MM.1S (cell line): ENCODE measurements around the gene NAT9.

Source experiments
- DNase-seq: peaks from one replicate; pipeline ENCODE4 v3.0.0-alpha.2; 2015
- H2AFZ ChIP-seq: fragments of 300-600 bp; sonication (generic); 2 replicates; pipeline ENCODE4 v1.6.0; 2016; ENCODE audit warnings: antibody characterized with exemption, low read length
- H3F3A ChIP-seq: fragments of 300-600 bp; sonication (generic); 2 replicates; pipeline ENCODE4 v1.6.1; 2016; ENCODE audit warnings: mild to moderate bottlenecking, antibody characterized with exemption, low read length, moderate library complexity, mixed read lengths; ENCODE audit not compliant: insufficient read depth
- H3K27ac ChIP-seq: fragments of 300-600 bp; sonication (generic); 2 replicates; pipeline ENCODE4 v1.5.1; 2016; ENCODE audit warnings: mild to moderate bottlenecking, low read length
- H3K27me3 ChIP-seq: fragments of 300-600 bp; sonication (generic); replicated peaks from 2 replicates; pipeline ENCODE4 v1.6.0; 2016; ENCODE audit warnings: low read length; ENCODE audit not compliant: insufficient read depth
- H3K36me3 ChIP-seq: fragments of 300-600 bp; sonication (generic); replicated peaks from 2 replicates; pipeline ENCODE4 v1.6.1; 2016; ENCODE audit warnings: mild to moderate bottlenecking, low read length, mixed read lengths; ENCODE audit not compliant: insufficient read depth
- H3K4me1 ChIP-seq: fragments of 300-600 bp; sonication (generic); 2 replicates; pipeline ENCODE4 v1.6.1; 2016; ENCODE audit warnings: low read length, mixed read lengths
- H3K4me2 ChIP-seq: fragments of 300-600 bp; sonication (generic); 2 replicates; pipeline ENCODE4 v1.6.0; 2016; ENCODE audit warnings: low read depth, low read length
- H3K4me3 ChIP-seq: fragments of 300-600 bp; sonication (generic); 2 replicates; pipeline ENCODE4 v1.5.1; 2016; ENCODE audit warnings: low read length, mixed read lengths
- H3K79me2 ChIP-seq: fragments of 300-600 bp; sonication (generic); 2 replicates; pipeline ENCODE4 v1.6.1; 2016; ENCODE audit warnings: mixed run types, low read length, mixed read lengths
- H3K9ac ChIP-seq: fragments of 300-600 bp; sonication (generic); 2 replicates; pipeline ENCODE4 v1.6.1; 2016; ENCODE audit warnings: low read length, mixed read lengths
- H3K9me2 ChIP-seq: fragments of 300-600 bp; sonication (generic); replicated peaks from 2 replicates; pipeline ENCODE4 v1.6.1; 2016; ENCODE audit warnings: mild to moderate bottlenecking, low read length, mixed read lengths; ENCODE audit not compliant: insufficient read depth
- H3K9me3 ChIP-seq: fragments of 300-600 bp; sonication (generic); replicated peaks from 2 replicates; pipeline ENCODE4 v1.6.1; 2016; ENCODE audit warnings: mild to moderate bottlenecking, low read length, mixed read lengths; ENCODE audit not compliant: insufficient read depth
- H4K20me1 ChIP-seq: fragments of 300-600 bp; sonication (generic); 2 replicates; pipeline ENCODE4 v1.6.1; 2016; ENCODE audit warnings: mild to moderate bottlenecking, low read length, moderate library complexity, mixed read lengths; ENCODE audit not compliant: insufficient read depth
- EZH2 ChIP-seq: fragments of 300-600 bp; sonication (generic); optimal IDR thresholded peaks from 2 replicates; pipeline ENCODE3; 2017; ENCODE audit warnings: low read depth, mild to moderate bottlenecking, antibody characterized with exemption, low read length, mixed read lengths
- EZH2phosphoT487 ChIP-seq: fragments of 300-600 bp; sonication (generic); IDR thresholded peaks from 2 replicates; pipeline ENCODE4 v1.6.1; 2018; ENCODE audit warnings: antibody characterized with exemption, low read length
- TF ChIP-seq, protein P1 (sequence below): fragments of 300-600 bp; sonication (generic); IDR thresholded peaks from 2 replicates; pipeline ENCODE4 v1.5.1; 2016; ENCODE audit warnings: antibody characterized with exemption, low read length, mixed read lengths

Gene NAT9

DNA sequence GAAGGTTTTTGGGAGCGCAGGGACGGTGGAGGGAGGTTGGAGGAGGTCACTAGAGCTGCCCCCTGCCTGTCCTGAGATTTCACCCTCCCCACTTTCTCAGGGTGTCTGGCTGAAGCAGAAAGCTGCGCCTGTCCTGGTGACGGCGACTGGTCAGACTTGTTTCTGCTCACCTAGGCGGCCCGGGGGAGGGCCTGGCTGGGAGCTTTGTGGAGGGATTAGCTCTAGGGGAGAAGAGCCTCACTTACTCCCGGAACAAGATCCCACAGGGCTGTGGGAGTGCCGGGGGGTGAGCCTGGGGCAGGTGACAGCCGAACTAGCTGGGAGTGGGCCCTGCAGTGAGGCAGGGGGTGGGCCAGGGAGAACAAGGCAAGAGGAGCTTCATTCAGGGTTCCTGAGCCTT, 16.2 kb downstream of the NAT9 start:
- TF ChIP-seq EZH2, result no peak
- TF ChIP-seq EZH2phosphoT487, result no peak
- TF ChIP-seq, protein P1, sequence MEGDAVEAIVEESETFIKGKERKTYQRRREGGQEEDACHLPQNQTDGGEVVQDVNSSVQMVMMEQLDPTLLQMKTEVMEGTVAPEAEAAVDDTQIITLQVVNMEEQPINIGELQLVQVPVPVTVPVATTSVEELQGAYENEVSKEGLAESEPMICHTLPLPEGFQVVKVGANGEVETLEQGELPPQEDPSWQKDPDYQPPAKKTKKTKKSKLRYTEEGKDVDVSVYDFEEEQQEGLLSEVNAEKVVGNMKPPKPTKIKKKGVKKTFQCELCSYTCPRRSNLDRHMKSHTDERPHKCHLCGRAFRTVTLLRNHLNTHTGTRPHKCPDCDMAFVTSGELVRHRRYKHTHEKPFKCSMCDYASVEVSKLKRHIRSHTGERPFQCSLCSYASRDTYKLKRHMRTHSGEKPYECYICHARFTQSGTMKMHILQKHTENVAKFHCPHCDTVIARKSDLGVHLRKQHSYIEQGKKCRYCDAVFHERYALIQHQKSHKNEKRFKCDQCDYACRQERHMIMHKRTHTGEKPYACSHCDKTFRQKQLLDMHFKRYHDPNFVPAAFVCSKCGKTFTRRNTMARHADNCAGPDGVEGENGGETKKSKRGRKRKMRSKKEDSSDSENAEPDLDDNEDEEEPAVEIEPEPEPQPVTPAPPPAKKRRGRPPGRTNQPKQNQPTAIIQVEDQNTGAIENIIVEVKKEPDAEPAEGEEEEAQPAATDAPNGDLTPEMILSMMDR, result no peak
- H3K9me3 ChIP-seq, result no peaks in the 10 kb centered on the region
- DNase-seq, result no peak
- peaks cover 100% of the 10 kb centered on the region for H3K79me2 ChIP-seq
- no peaks in the 10 kb centered on the region for H3K36me3 ChIP-seq
- peaks cover 58% of the 10 kb centered on the region for H3K4me1 ChIP-seq
- H3K9me2 ChIP-seq, result no peaks in the 10 kb centered on the region
- peak overlapping the region; percentile 37 for H3K4me3 ChIP-seq
- H3K27ac ChIP-seq, result peak overlapping the region; percentile 87; the same call in 1 of the 2 replicates
- H4K20me1 ChIP-seq, result peaks cover 47% of the 10 kb centered on the region
- no peak overlapping the region for H2AFZ ChIP-seq
- peak overlapping the region; percentile 94 for H3K4me2 ChIP-seq
- H3K27me3 ChIP-seq, result no peaks in the 10 kb centered on the region
- H3K9ac ChIP-seq, result peak overlapping the region; percentile 16; the same call in 1 of the 2 replicates
- H3F3A ChIP-seq, result peaks cover 39% of the 10 kb centered on the region

DNA sequence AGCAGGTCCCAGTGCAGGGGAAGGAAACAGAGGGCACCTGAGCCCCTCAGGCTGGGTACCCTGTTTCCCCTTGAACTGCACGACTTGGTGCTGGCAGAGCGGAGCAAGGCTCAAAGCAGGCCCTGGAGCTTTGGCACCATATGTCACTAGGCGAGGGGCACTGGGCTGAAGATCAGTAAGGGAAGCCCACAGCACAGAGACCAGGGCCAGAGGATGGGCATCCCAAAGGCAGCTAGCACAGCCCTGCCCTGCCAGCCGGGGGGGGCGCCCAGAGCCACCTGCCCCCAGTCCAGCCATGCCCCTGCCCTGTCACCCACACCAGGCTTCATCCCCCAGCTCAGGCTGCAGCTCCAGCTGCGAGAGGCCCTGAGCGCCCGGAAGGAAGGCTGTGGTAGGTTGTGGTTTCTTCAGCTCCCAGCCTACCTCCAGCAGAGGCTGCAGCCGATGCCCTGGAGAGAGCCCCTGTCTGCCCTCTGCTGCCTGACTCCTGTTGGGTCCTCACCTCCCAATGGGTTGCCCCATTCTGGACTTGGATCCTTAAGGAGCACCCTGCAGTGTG, 16.8 kb downstream of the NAT9 start:
- Histone ChIP-seq H3K4me1 (peaks cover 62% of the 10 kb centered on the region), H3K9me2 (no peaks in the 10 kb centered on the region), H3K4me2 (peak overlapping the region; percentile 94), H3K36me3 (no peaks in the 10 kb centered on the region), H2AFZ (no peak overlapping the region), H3K9ac (peak overlapping the region; percentile 43), H3K9me3 (no peaks in the 10 kb centered on the region), H3K27me3 (no peaks in the 10 kb centered on the region), H3F3A (peaks cover 45% of the 10 kb centered on the region), H4K20me1 (peaks cover 43% of the 10 kb centered on the region), H3K27ac (peak overlapping the region; percentile 87), H3K79me2 (peaks cover 98% of the 10 kb centered on the region), H3K4me3 (peak overlapping the region; percentile 37)
- TF ChIP-seq, protein P1, result peak; percentile 74
- TF ChIP-seq EZH2, result no peak
- peak; percentile 90 for DNase-seq

DNA sequence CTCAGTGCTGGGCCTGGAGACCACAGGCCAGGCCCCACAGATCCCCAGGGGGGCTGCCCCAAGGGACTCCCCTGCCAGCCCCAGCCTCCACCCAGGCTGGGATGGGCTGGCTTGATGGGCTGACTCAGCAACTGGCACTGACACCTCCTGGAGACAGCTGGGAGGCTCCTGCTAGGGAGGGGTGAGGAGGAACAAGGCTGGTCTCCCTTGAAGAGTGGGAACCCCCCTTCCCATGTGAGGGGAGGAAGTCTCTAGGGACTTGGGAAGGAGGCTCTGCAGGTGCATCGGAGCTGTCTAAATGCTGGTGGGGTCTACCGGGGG, 17.3 kb downstream of the NAT9 start:
- H3K4me1 ChIP-seq, result peaks cover 65% of the 10 kb centered on the region
- H4K20me1 ChIP-seq, result peaks cover 41% of the 10 kb centered on the region
- H3K36me3 ChIP-seq, result no peaks in the 10 kb centered on the region
- no peaks in the 10 kb centered on the region for H3K9me2 ChIP-seq
- H3K4me2 ChIP-seq, result peak overlapping the region; percentile 94
- peak overlapping the region; percentile 43; the same call in 1 of the 2 replicates for H3K9ac ChIP-seq
- peaks cover 93% of the 10 kb centered on the region for H3K79me2 ChIP-seq
- H3K9me3 ChIP-seq, result no peaks in the 10 kb centered on the region
- peak overlapping the region; percentile 29 for H3K4me3 ChIP-seq
- H3K27me3 ChIP-seq, result no peaks in the 10 kb centered on the region
- peak; percentile 53 for DNase-seq
- H2AFZ ChIP-seq, result no peak overlapping the region
- peak overlapping the region; percentile 87 for H3K27ac ChIP-seq
- H3F3A ChIP-seq, result peaks cover 50% of the 10 kb centered on the region
- TF ChIP-seq EZH2 (no peak), EZH2phosphoT487 (no peak)
- TF ChIP-seq, protein P1, result no peak
